ENCODE data around the gene LCE2B. TPM values are rescaled to one million over a fixed set of nuclear protein-coding genes. Genes with fewer than 3 reads are reported as not detected.
"Not testable (repeated sequence)": the region's sequence is repeated elsewhere in the genome, so short reads cannot be mapped to it uniquely, and the experiment has no call there.

The LCE2B gene
- not detected for total RNA-seq

- DNase-seq (ENCODE audit: low spot score in 2 of 2); intact Hi-C loops (cut with DNase I; ENCODE audit: low total_unique reads); H3K4me3 ChIP-seq: not testable (repeated sequence)
Observed at GRCh38 chr1:152685823-152686222, at the start of gene LCE2B. TSS of gene LCE2B (plus strand) at chr1:152686123. CDS start at chr1:152686844, 721 bp downstream.

GRCh38 chr1:152640351-152640750 is 45.6 kb upstream of the LCE2B start:
- Histone ChIP-seq H3K27me3 (no peaks in the 10 kb centered on the region), H3K4me1 (no peaks in the 10 kb centered on the region), H3K4me3 (no peak overlapping the region), H3K27ac (no peak overlapping the region), H3K36me3 (no peaks in the 10 kb centered on the region), H3K9me3 (peaks cover 0 to 11% of the 10 kb centered on the region in 2 donors)
- DNase-seq (ENCODE audit: low spot score in 2 of 2) = no peak
- no peak for TF ChIP-seq POLR2A (IDR thresholded peaks at IDR 0.05)
- TF ChIP-seq CTCF (IDR thresholded peaks at IDR 0.05) = no peak
- no peak for TF ChIP-seq POLR2AphosphoS5 (IDR thresholded peaks at IDR 0.05)
- intact Hi-C loops (cut with DNase I; ENCODE audit: low total_unique reads) = no loop called here

More at GRCh38 chr1:152685823-152686222, at the start of gene LCE2B:
- not testable (repeated sequence) for H3K27me3 ChIP-seq, H3K4me1 ChIP-seq, H3K9me3 ChIP-seq, H3K27ac ChIP-seq, H3K36me3 ChIP-seq

DNA sequence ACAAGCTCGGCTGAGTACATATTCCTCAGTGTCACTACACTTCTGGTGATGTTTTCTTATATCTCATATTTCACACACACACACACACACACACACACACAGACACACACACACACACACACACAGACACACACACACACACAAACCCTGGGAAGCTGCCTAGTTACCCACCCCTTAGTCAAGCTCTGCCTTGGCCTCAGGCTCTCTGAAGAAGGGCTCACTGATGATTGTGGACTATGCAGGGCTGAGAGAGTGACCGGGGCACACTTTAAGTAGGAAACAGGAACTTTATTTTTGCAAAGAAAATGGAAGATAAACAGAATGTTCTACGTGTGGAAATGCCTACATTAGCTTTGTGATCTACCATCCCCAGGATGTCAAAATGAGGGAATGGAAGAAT is 42.0 kb upstream of the LCE2B start:
- no peak for DNase-seq (ENCODE audit: low spot score in 2 of 2)
- H3K4me1 ChIP-seq = no peaks in the 10 kb centered on the region
- H3K27ac ChIP-seq = no peak overlapping the region
- peaks cover 0 to 3% of the 10 kb centered on the region in 2 donors for H3K9me3 ChIP-seq
- no peak overlapping the region for H3K4me3 ChIP-seq
- H3K27me3 ChIP-seq = no peaks in the 10 kb centered on the region
- intact Hi-C loops (cut with DNase I; ENCODE audit: low total_unique reads) = no loop called here
- no peaks in the 10 kb centered on the region for H3K36me3 ChIP-seq
- no peak for TF ChIP-seq CTCF (IDR thresholded peaks at IDR 0.05)
- no peak for TF ChIP-seq POLR2AphosphoS5 (IDR thresholded peaks at IDR 0.05)

GRCh38 chr1:152645146-152645545 is 40.8 kb upstream of the LCE2B start:
- Histone ChIP-seq H3K27ac (no peak overlapping the region), H3K36me3 (no peaks in the 10 kb centered on the region), H3K27me3 (no peaks in the 10 kb centered on the region), H3K4me1 (no peaks in the 10 kb centered on the region), H3K4me3 (no peak overlapping the region), H3K9me3 (no peaks in the 10 kb centered on the region)
- intact Hi-C loops (cut with DNase I; ENCODE audit: low total_unique reads) = no loop called here
- no peak for DNase-seq (ENCODE audit: low spot score in 2 of 2)
- no peak for TF ChIP-seq POLR2A (IDR thresholded peaks at IDR 0.05)

- TF ChIP-seq POLR2AphosphoS5 (IDR thresholded peaks at IDR 0.05) (no peak), POLR2A (IDR thresholded peaks at IDR 0.05) (no peak), CTCF (IDR thresholded peaks at IDR 0.05) (no peak)
- Histone ChIP-seq H3K9me3 (no peaks in the 10 kb centered on the region), H3K4me3 (no peak overlapping the region), H3K27ac (no peak overlapping the region), H3K4me1 (no peaks in the 10 kb centered on the region), H3K36me3 (no peaks in the 10 kb centered on the region), H3K27me3 (no peaks in the 10 kb centered on the region)
- no peak for DNase-seq (ENCODE audit: low spot score in 2 of 2)
- intact Hi-C loops (cut with DNase I; ENCODE audit: low total_unique reads) = no loop called here
Observed at GRCh38 chr1:152646656-152647055, 39.3 kb upstream of the LCE2B start.

DNA sequence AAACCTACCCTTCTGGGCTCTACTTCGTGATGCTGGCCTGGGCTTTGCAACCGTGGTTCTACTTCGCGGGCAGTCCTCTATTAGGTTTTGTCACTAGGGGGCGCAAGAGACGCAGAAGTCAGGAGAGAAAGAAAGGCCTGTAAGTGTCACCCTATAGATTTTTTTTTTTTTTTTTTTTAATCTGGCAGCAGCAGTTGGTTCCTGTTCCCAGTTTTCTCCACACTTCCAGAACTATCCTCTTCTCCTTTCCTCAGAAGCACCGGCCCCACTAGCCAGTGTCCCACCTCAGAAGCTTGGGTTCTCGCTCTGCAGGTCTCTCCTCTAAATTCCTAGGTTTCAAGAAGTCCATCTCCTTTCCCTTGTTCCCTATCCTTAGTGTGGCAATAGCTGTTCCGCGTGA is 31.8 kb upstream of the LCE2B start:
- H3K9me3 ChIP-seq = no peaks in the 10 kb centered on the region
- H3K36me3 ChIP-seq = no peaks in the 10 kb centered on the region
- intact Hi-C loops (cut with DNase I; ENCODE audit: low total_unique reads) = no loop called here
- TF ChIP-seq CTCF (IDR thresholded peaks at IDR 0.05) (peak in 1 of 3 donors; percentile 21), POLR2AphosphoS5 (IDR thresholded peaks at IDR 0.05) (no peak)
- no peaks in the 10 kb centered on the region for H3K4me1 ChIP-seq
- no peak overlapping the region for H3K27ac ChIP-seq
- H3K27me3 ChIP-seq = no peaks in the 10 kb centered on the region
- no peak for DNase-seq (ENCODE audit: low spot score in 2 of 2)
- no peak overlapping the region for H3K4me3 ChIP-seq
